Measurements from ENCODE around the gene KCNK7.

Gene KCNK7

GRCh38 chr11:65623852-65624616 is 28.4 kb upstream of the KCNK7 start:
- no peak overlapping the region for H3K4me3 ChIP-seq (ENCODE audit: low read depth, low read length)
- DNase-seq (ENCODE audit: low read depth, low spot score): no peak
- ChIA-PET CTCF (interaction anchor here (1.1 kb wide), 1 partner anchor 82 kb away, joined by 3 read pairs; no protein-coding TSS in a partner anchor), POLR2A (interaction anchor here (0.6 kb wide), 1 partner anchor 97 kb away, joined by 3 read pairs; no protein-coding TSS in a partner anchor)
- TF ChIP-seq CTCF (IDR thresholded peaks at IDR 0.05; ENCODE audit: insufficient read depth, low read length, missing control alignments): no peak

GRCh38 chr11:65623177-65623576 is 27.6 kb upstream of the KCNK7 start:
- CTCF ChIA-PET: interaction anchor here (0.8 to 1.1 kb wide), 2 partner anchors 15 to 82 kb away, joined by 3 to 5 read pairs; partner anchors contain the start of gene SIPA1

GRCh38 chr11:65622011-65622410 is 26.4 kb upstream of the KCNK7 start:
- ChIA-PET POLR2A (no interaction called here), CTCF (interaction anchor here (0.8 kb wide), 1 partner anchor 16 kb away, joined by 5 read pairs; the partner anchor contains the start of gene SIPA1)
- no peak overlapping the region for H3K4me3 ChIP-seq (ENCODE audit: low read depth, low read length)
- TF ChIP-seq CTCF (IDR thresholded peaks at IDR 0.05; ENCODE audit: insufficient read depth, low read length, missing control alignments): no peak
- no peak for DNase-seq (ENCODE audit: low read depth, low spot score)

More at GRCh38 chr11:65623177-65623576, 27.6 kb upstream of the KCNK7 start:
- no peak for TF ChIP-seq CTCF (IDR thresholded peaks at IDR 0.05; ENCODE audit: insufficient read depth, low read length, missing control alignments)
- H3K4me3 ChIP-seq (ENCODE audit: low read depth, low read length): no peak overlapping the region
- POLR2A ChIA-PET: interaction anchor here (0.6 kb wide), 1 partner anchor 98 kb away, joined by 3 read pairs; no protein-coding TSS in a partner anchor
- DNase-seq (ENCODE audit: low read depth, low spot score): no peak

GRCh38 chr11:65621460-65621859 is 25.9 kb upstream of the KCNK7 start:
- ChIA-PET CTCF (no interaction called here), POLR2A (no interaction called here)
- no peak for TF ChIP-seq CTCF (IDR thresholded peaks at IDR 0.05; ENCODE audit: insufficient read depth, low read length, missing control alignments)
- no peak for DNase-seq (ENCODE audit: low read depth, low spot score)
- no peak overlapping the region for H3K4me3 ChIP-seq (ENCODE audit: low read depth, low read length)

- no peak overlapping the region for H3K4me3 ChIP-seq (ENCODE audit: low read depth, low read length)
- no peak for DNase-seq (ENCODE audit: low read depth, low spot score)
- ChIA-PET CTCF (no interaction called here), POLR2A (no interaction called here)
- no peak for TF ChIP-seq CTCF (IDR thresholded peaks at IDR 0.05; ENCODE audit: insufficient read depth, low read length, missing control alignments)
Observed at GRCh38 chr11:65620666-65621065, 25.1 kb upstream of the KCNK7 start.

- no peak overlapping the region for H3K4me3 ChIP-seq (ENCODE audit: low read depth, low read length)
- TF ChIP-seq CTCF (IDR thresholded peaks at IDR 0.05; ENCODE audit: insufficient read depth, low read length, missing control alignments): no peak
- ChIA-PET CTCF (interaction anchor here (0.6 to 1.8 kb wide), 2 partner anchors 23 to 78 kb away, joined by 3 to 10 read pairs; no protein-coding TSS in a partner anchor), POLR2A (no interaction called here)
- no peak for DNase-seq (ENCODE audit: low read depth, low spot score)
Observed at GRCh38 chr11:65619281-65619928, 23.8 kb upstream of the KCNK7 start.
